Glutamatergic neuron (in vitro differentiated cells): ENCODE results near the gene PHACTR3. TPM values are rescaled to one million over a fixed set of nuclear protein-coding genes. Genes with fewer than 3 reads are reported as not detected.
"Not testable (repeated sequence)": the region's sequence is repeated elsewhere in the genome, so short reads cannot be mapped to it uniquely, and the experiment has no call there.

ENCODE experiments used
- DNase-seq: peaks from one replicate; pipeline ENCODE4 v3.0.0; 2022
- H3K27ac Mint-ChIP-seq: one replicate; pipeline ENCODE4 v1.8.0; 2020; ENCODE audit warnings: mild to moderate bottlenecking, mixed read lengths, inconsistent platforms; ENCODE audit not compliant: unreplicated experiment
- H3K27me3 Mint-ChIP-seq: one replicate; pipeline ENCODE4 v1.8.0; 2020; ENCODE audit warnings: mild to moderate bottlenecking, moderate library complexity, mixed read lengths, inconsistent platforms; ENCODE audit not compliant: unreplicated experiment
- H3K36me3 Mint-ChIP-seq: one replicate; pipeline ENCODE4 v1.8.0; 2020; ENCODE audit warnings: mild to moderate bottlenecking, mixed read lengths, inconsistent platforms; ENCODE audit not compliant: unreplicated experiment
- H3K4me1 Mint-ChIP-seq: one replicate; pipeline ENCODE4 v1.8.0; 2020; ENCODE audit warnings: mild to moderate bottlenecking, low read depth, mixed read lengths, inconsistent platforms; ENCODE audit not compliant: unreplicated experiment
- H3K4me3 Mint-ChIP-seq: one replicate; pipeline ENCODE4 v1.8.0; 2020; ENCODE audit warnings: mild to moderate bottlenecking, mixed read lengths, inconsistent platforms; ENCODE audit not compliant: unreplicated experiment
- H3K9me3 Mint-ChIP-seq: one replicate; pipeline ENCODE4 v1.8.0; 2020; ENCODE audit warnings: mild to moderate bottlenecking, moderate library complexity, mixed read lengths, inconsistent platforms; ENCODE audit not compliant: unreplicated experiment
- total RNA-seq: library from RNA; stranded (reverse); fragmentation: NEBNext Ultra II Directional; extraction: Animal tissue kit (Norgen Biotek cat#: 25700); gene quantifications from one replicate; pipeline ENCODE4 v1.2.1, GENCODE V29; 2021; ENCODE audit not compliant: unreplicated experiment
- TF ChIP-seq, protein P1 (sequence below): fragments of 200-600 bp; sonication (generic); IDR thresholded peaks from one replicate; pipeline ENCODE4 v1.5.0; 2021; ENCODE audit not compliant: partially characterized antibody, unreplicated experiment

The PHACTR3 gene
- total RNA-seq, 1 donor from 2014 or later = 37.0 TPM

DNA sequence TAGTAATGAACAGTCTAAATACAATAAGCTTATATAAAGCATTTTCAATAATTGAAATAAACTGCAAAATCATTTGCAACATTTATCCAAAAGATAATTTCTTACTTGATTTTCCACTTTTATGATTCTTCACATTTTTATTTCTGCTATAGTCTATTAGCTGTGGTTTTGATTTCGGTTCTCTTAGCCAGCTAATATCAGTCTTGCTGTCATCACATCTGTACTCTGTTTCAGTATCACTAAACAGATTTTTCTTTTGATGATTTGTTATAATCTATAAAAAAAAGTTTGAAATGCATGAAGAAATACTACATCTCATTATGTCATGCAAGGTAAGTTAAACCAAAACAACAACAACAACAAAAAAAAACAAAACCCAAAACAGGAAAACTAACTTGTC lies 275.9 kb downstream of the PHACTR3 start:
- Mint-ChIP-seq H3K4me1 (no peaks in the 10 kb centered on the region), H3K4me3 (no peak overlapping the region), H3K27ac (no peak overlapping the region), H3K27me3 (peaks cover 4% of the 10 kb centered on the region), H3K36me3 (no peaks in the 10 kb centered on the region), H3K9me3 (peaks cover 2% of the 10 kb centered on the region)
- no peak for DNase-seq
- TF ChIP-seq, protein P1, sequence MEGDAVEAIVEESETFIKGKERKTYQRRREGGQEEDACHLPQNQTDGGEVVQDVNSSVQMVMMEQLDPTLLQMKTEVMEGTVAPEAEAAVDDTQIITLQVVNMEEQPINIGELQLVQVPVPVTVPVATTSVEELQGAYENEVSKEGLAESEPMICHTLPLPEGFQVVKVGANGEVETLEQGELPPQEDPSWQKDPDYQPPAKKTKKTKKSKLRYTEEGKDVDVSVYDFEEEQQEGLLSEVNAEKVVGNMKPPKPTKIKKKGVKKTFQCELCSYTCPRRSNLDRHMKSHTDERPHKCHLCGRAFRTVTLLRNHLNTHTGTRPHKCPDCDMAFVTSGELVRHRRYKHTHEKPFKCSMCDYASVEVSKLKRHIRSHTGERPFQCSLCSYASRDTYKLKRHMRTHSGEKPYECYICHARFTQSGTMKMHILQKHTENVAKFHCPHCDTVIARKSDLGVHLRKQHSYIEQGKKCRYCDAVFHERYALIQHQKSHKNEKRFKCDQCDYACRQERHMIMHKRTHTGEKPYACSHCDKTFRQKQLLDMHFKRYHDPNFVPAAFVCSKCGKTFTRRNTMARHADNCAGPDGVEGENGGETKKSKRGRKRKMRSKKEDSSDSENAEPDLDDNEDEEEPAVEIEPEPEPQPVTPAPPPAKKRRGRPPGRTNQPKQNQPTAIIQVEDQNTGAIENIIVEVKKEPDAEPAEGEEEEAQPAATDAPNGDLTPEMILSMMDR = no peak

DNA sequence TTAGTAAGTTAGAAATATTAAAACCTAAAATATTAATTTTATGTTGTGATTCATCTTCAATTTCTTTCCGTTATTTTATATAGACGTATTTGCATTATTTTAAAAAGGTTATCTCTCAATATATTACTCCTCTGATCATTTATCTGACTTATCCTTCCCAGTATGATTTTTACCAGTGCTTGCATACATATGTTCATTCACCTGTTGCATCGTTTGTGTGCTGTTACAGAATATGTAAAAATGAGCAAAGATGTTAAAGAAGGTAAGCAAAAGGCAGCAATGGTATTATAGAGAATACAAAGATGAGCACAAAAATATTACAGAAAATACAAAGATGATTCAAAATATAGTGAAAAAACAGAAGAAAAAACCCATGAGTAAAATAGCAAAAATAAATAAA lies 280.2 kb downstream of the PHACTR3 start:
- DNase-seq = no peak
- no peak overlapping the region for H3K27ac Mint-ChIP-seq
- H3K4me1 Mint-ChIP-seq = no peaks in the 10 kb centered on the region
- H3K4me3 Mint-ChIP-seq = no peak overlapping the region
- peaks cover 2% of the 10 kb centered on the region for H3K9me3 Mint-ChIP-seq
- peaks cover 3% of the 10 kb centered on the region for H3K27me3 Mint-ChIP-seq
- H3K36me3 Mint-ChIP-seq = no peaks in the 10 kb centered on the region
- TF ChIP-seq, protein P1 = no peak

DNA sequence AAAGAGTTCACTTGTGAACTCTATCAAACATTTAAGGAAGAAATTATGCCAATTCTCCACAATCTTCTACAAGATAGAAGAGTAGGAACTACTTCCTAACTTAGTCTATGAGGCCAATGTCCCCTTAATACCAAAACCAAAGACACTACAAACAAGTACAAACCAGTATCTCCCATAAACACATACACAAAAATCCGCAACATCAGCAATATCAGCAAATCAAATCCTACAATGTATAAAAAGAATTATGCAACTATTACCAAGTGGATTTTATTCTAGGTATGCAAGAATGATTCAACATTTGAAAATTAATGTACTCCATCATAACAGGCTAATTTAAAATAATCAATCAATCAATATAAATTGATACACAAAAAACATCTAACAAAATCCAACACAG lies 283.7 kb downstream of the PHACTR3 start:
- no peak for DNase-seq
- TF ChIP-seq, protein P1 = no peak
- Mint-ChIP-seq H3K4me3 (no peak overlapping the region), H3K36me3 (no peaks in the 10 kb centered on the region), H3K4me1 (no peaks in the 10 kb centered on the region), H3K27ac (no peak overlapping the region), H3K27me3 (peaks cover 3% of the 10 kb centered on the region), H3K9me3 (no peaks in the 10 kb centered on the region)

DNA sequence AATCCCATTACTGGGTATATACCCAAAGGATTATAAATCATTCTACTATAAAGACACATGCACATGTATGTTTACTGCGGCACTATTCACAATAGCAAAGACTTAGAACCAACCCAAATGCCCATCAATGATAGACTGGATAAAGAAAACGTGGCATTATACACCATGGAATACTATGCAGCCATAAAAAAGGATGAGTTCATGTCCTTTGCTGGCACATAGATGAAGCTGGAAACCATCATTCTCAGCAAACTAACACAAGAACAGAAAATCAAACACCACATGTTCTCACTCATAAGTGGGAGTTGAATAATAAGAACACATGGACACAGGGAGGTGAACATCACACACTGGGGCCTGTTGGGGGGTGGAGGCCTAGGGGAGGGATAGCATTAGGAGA lies 285.7 kb downstream of the PHACTR3 start:
- not testable (repeated sequence) for H3K4me3 Mint-ChIP-seq, H3K4me1 Mint-ChIP-seq, H3K9me3 Mint-ChIP-seq, H3K27me3 Mint-ChIP-seq, H3K27ac Mint-ChIP-seq, DNase-seq, H3K36me3 Mint-ChIP-seq

DNA sequence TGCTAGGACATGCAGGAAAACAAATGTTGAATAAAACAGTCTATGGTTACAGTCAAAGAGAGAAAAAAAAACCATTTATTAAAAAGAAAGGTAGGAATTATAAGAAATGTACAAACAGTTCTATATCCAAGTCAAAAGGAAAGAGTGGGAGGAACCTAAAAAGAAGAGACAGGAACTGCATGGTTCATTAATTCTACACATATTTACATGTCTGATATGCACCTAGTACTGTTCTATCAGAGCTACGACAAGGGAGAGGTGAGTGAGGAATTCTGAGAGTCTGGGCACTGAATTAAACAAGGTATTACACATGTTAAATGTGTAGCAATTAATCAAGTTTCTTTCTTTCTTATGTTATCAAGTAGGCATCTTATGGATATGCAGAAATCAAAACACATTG lies 287.2 kb downstream of the PHACTR3 start:
- Mint-ChIP-seq H3K36me3 (no peaks in the 10 kb centered on the region), H3K27me3 (peaks cover 5% of the 10 kb centered on the region), H3K9me3 (no peaks in the 10 kb centered on the region), H3K4me1 (no peaks in the 10 kb centered on the region), H3K4me3 (no peak overlapping the region), H3K27ac (no peak overlapping the region)
- TF ChIP-seq, protein P1 = no peak
- DNase-seq = no peak

DNA sequence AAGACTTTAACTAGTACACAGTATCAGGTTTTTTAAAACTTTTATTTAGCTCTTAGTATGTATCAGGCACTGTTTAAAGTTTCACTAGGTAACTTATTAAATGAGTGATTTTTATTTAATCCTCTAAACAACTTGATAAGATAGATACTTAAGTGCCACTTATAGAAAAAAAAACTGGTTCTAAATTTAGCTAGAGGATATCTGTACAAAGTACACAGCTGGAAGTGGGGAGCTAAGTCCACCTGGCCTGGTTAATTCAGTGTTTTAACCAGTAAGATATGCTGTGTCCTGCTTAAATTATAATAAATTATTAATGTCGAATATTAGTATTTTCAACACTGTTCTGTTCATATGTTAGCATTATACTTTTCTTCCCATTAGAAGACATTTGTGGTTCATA lies 291.6 kb downstream of the PHACTR3 start:
- no peak for DNase-seq
- peaks cover 2% of the 10 kb centered on the region for H3K27me3 Mint-ChIP-seq
- H3K9me3 Mint-ChIP-seq = peaks cover 2% of the 10 kb centered on the region
- TF ChIP-seq, protein P1 = no peak
- H3K36me3 Mint-ChIP-seq = no peaks in the 10 kb centered on the region
- no peak overlapping the region for H3K4me3 Mint-ChIP-seq
- H3K4me1 Mint-ChIP-seq = no peaks in the 10 kb centered on the region
- no peak overlapping the region for H3K27ac Mint-ChIP-seq
